GM12878 (cell line): ENCODE results near the gene WDTC1.

Source experiments
- CREB1 ChIP-seq: IDR thresholded peaks from 2 replicates; pipeline ENCODE4 v1.6.1; 2012; ENCODE audit warnings: low read depth, mild to moderate bottlenecking, inconsistent platforms
- POLR2A ChIP-seq: IDR thresholded peaks from 2 replicates; pipeline ENCODE4 v1.6.1; 2011; ENCODE audit warnings: low read depth, mild to moderate bottlenecking, low read length
- SIN3A ChIP-seq: IDR thresholded peaks from 2 replicates; pipeline ENCODE4 v1.6.1; 2012; ENCODE audit warnings: low read depth, low read length, improper control_type of control experiment
- TF ChIP-seq, protein P1 (sequence below), 3 experiments: IDR thresholded peaks in 2 of 3; conservative IDR thresholded peaks in 1 of 3; 2 replicates each; pipeline ENCODE4 v1.5.1; 2011; ENCODE audit warnings: low read depth in 3 of 3, low read length in 3 of 3, mild to moderate bottlenecking in 3 of 3, control low read depth in 2 of 3, moderate library complexity in 2 of 3, inconsistent platforms in 1 of 3, mixed read lengths in 1 of 3; ENCODE audit not compliant: control insufficient read depth in 2 of 3, insufficient read depth in 1 of 3; ENCODE audit errors: extremely low read depth in 1 of 3
- TF ChIP-seq, protein P2 (sequence below): IDR thresholded peaks from 2 replicates; pipeline ENCODE4 v1.6.1; 2012; ENCODE audit warnings: low read depth, low read length, improper control_type of control experiment
- TF ChIP-seq, protein P3 (sequence below): IDR thresholded peaks from 2 replicates; pipeline ENCODE4 v1.6.1; 2012; ENCODE audit warnings: low read depth, low read length, improper control_type of control experiment

DNA sequence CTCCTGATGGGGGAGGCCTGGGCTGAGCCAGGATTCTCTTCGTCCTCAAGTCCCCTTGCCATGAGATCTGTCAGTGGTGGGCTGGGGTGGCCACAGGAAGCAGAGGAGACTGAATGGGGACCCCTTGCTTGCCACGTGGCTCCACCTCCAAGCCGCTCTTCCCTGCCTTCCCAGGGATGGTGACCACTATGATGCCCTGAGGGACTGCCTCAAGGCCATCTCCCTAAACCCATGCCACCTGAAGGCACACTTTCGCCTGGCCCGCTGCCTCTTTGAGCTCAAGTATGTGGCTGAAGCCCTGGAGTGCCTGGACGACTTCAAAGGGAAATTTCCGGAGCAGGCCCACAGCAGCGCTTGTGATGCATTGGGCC is 66.6 kb downstream of the WDTC1 start:
- TF ChIP-seq POLR2A, result no peak
- TF ChIP-seq, protein P1, sequence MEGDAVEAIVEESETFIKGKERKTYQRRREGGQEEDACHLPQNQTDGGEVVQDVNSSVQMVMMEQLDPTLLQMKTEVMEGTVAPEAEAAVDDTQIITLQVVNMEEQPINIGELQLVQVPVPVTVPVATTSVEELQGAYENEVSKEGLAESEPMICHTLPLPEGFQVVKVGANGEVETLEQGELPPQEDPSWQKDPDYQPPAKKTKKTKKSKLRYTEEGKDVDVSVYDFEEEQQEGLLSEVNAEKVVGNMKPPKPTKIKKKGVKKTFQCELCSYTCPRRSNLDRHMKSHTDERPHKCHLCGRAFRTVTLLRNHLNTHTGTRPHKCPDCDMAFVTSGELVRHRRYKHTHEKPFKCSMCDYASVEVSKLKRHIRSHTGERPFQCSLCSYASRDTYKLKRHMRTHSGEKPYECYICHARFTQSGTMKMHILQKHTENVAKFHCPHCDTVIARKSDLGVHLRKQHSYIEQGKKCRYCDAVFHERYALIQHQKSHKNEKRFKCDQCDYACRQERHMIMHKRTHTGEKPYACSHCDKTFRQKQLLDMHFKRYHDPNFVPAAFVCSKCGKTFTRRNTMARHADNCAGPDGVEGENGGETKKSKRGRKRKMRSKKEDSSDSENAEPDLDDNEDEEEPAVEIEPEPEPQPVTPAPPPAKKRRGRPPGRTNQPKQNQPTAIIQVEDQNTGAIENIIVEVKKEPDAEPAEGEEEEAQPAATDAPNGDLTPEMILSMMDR (IDR thresholded peaks at IDR 0.05 in 2 of 3, conservative IDR thresholded peaks at IDR 0.05 in 1 of 3; ENCODE audit: control insufficient read depth in 2 of 3, extremely low read depth in 1 of 3, insufficient read depth in 1 of 3, low read depth in 3 of 3, low read length in 3 of 3), result no peak
- TF ChIP-seq CREB1, result no peak
- TF ChIP-seq, protein P2, sequence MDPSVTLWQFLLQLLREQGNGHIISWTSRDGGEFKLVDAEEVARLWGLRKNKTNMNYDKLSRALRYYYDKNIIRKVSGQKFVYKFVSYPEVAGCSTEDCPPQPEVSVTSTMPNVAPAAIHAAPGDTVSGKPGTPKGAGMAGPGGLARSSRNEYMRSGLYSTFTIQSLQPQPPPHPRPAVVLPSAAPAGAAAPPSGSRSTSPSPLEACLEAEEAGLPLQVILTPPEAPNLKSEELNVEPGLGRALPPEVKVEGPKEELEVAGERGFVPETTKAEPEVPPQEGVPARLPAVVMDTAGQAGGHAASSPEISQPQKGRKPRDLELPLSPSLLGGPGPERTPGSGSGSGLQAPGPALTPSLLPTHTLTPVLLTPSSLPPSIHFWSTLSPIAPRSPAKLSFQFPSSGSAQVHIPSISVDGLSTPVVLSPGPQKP, result no peak
- TF ChIP-seq SIN3A, result no peak
- TF ChIP-seq, protein P3, sequence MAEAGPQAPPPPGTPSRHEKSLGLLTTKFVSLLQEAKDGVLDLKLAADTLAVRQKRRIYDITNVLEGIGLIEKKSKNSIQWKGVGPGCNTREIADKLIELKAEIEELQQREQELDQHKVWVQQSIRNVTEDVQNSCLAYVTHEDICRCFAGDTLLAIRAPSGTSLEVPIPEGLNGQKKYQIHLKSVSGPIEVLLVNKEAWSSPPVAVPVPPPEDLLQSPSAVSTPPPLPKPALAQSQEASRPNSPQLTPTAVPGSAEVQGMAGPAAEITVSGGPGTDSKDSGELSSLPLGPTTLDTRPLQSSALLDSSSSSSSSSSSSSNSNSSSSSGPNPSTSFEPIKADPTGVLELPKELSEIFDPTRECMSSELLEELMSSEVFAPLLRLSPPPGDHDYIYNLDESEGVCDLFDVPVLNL, result no peak
